ENCODE measurements around the gene RAB3D.
A peak's percentile ranks its signal among the peaks of the same experiment; 100 is the strongest.
"Not testable (repeated sequence)": the region's sequence is repeated elsewhere in the genome, so short reads cannot be mapped to it uniquely, and the experiment has no call there.

Gene RAB3D

DNA sequence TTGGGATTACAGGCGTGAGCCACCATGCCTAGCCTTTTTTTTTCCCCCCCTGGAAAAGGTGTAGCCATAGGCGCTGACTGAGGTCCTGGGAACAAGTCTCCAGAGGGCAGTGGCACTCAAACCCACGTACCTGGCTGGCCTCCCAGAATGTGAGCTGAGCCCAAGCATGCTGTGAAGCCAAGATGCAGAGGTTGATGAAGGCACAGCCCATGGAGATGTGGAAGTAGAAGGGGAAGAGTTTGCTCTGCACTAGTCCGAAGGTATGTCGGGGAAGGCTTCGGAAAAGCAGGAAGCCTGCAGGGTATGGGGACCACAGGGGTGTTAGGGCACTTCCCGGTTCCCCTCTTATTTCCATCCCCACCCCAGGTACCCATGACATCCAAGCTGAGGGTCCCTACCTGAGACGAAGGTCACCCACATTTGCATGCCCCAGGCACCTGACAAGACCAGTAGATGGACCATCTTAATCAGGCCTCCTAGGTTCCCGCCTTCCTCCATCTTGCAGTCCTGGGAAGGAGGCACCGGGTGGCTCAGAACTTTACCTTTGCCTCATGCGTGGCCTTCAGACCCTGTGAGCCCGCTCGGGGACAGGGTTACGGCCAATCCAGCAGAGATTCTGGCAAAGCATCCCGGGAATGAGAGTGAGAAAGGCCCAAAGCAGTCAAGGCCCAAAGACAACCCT lies 5.8 kb upstream of the RAB3D start:
- DNase-seq = no peak
- Mint-ChIP-seq H3K27me3 (ENCODE audit: low read depth, poor library complexity) (peaks cover 3% of the 10 kb centered on the region), H3K36me3 (ENCODE audit: low read depth) (peaks cover 22% of the 10 kb centered on the region)

DNA sequence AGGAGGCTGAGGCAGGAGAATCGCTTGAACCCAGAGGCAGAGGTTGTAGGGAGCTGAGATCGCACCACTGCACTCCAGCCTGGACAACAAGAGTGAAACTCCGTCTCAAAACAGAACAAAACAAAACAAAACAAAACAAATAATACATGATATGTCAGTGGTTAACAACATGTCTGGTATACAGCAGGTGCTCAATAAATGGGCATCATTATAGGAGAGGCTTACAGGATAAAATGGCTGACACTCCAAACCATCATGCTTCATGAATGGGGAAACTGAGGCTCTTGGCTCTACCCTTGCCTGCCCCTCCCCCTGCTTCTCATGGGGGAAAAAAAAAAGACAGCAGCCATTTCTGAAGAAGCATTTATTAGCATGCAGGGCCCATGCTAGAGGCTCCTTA lies 3.0 kb upstream of the RAB3D start:
- TF ChIP-seq, protein P1, sequence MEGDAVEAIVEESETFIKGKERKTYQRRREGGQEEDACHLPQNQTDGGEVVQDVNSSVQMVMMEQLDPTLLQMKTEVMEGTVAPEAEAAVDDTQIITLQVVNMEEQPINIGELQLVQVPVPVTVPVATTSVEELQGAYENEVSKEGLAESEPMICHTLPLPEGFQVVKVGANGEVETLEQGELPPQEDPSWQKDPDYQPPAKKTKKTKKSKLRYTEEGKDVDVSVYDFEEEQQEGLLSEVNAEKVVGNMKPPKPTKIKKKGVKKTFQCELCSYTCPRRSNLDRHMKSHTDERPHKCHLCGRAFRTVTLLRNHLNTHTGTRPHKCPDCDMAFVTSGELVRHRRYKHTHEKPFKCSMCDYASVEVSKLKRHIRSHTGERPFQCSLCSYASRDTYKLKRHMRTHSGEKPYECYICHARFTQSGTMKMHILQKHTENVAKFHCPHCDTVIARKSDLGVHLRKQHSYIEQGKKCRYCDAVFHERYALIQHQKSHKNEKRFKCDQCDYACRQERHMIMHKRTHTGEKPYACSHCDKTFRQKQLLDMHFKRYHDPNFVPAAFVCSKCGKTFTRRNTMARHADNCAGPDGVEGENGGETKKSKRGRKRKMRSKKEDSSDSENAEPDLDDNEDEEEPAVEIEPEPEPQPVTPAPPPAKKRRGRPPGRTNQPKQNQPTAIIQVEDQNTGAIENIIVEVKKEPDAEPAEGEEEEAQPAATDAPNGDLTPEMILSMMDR (IDR thresholded peaks at IDR 0.05) = no peak
- Mint-ChIP-seq H3K27ac (no peak overlapping the region), H3K9me3 (no peaks in the 10 kb centered on the region), H3K27me3 (ENCODE audit: low read depth, poor library complexity) (peaks cover 6% of the 10 kb centered on the region), H3K4me3 (no peak overlapping the region), H3K36me3 (ENCODE audit: low read depth) (peaks cover 15% of the 10 kb centered on the region), H3K4me1 (peaks cover 36% of the 10 kb centered on the region)
- no peak for DNase-seq

More for the DNA sequence above, 5.8 kb upstream of the RAB3D start:
- peak overlapping the region; percentile 97 for H3K4me3 Mint-ChIP-seq
- H3K4me1 Mint-ChIP-seq = peaks cover 33% of the 10 kb centered on the region
- TF ChIP-seq, protein P1 (IDR thresholded peaks at IDR 0.05) = no peak
- peaks cover 9% of the 10 kb centered on the region for H3K9me3 Mint-ChIP-seq
- no peak overlapping the region for H3K27ac Mint-ChIP-seq

DNA sequence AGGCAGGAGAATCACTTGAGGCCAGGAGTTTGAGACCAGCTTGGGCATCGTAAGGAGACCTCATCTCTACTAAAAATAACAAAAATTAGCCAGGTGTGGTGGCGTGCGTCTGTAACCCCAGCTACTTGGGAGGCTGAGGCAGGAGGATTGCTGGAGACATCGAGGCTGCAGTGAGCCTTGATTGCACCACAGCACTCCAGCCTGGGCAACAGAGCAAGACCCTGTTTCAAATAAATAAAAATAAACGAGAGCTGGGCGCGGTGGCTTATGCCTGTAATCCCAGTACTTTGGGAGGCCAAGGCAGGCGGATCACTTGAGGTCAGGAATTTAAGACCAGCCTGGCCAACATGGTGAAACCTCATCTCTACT lies 626 bp upstream of the RAB3D start:
- peaks cover 34% of the 10 kb centered on the region for H3K36me3 Mint-ChIP-seq (ENCODE audit: low read depth)
- not testable (repeated sequence) for H3K27ac Mint-ChIP-seq; DNase-seq; H3K9me3 Mint-ChIP-seq; H3K27me3 Mint-ChIP-seq (ENCODE audit: low read depth, poor library complexity)
- H3K4me1 Mint-ChIP-seq = peaks cover 13% of the 10 kb centered on the region
- H3K4me3 Mint-ChIP-seq = peak overlapping the region; percentile 82

DNA sequence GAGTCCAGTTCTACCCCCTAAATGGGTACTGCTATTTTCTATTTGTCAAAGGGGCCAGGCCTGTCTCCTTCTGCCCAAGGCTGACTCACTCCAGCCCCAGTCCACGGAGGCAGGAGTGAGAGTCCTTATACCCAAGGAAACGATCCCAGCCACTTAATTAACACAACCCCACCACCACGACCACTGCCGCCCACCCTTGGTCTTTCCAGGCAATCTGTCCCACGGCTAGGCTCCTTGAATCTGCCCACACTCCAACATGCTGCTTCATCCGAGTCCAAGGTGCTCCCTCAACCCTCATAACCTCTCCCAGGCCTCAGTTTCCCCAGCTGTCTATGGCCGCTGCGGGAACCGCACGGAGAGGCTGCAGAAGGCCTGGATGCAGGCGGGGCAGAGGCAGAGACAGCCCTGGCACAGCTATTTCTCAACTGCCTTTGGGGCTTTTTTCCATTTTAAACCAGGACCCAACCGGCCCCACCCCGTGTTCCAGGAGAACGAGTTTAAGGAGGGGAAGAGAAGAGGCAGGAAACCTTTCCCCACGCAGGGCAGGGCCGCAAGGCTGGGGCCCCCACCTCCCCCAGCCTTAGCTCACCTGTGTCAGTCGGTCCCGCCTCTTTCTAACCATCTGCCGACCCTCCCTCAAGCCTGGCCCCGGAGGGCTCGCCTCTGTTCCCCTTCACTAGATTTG lies 746 bp downstream of the RAB3D start:
- DNase-seq = no peak
- H3K36me3 Mint-ChIP-seq (ENCODE audit: low read depth) = peaks cover 46% of the 10 kb centered on the region

DNA sequence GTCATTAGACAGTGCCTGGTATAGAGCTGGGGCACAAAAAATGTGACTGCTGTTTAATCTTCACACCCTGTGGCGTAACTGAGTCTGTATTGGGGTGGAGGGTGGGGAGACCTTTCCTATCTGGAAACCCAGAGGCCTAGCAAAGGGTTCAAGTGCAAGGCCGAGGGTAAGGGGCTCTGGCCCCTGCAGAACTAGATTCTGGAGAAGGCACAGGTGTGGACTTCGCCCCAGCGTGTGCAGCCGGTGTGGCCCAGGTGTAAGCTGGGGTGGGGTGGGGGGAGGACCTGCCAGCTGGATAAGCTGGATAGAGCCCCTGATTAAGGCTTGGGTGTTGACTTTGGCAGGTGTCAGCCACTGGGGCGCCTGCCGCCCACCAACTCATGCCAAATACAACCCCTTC lies 1.3 kb downstream of the RAB3D start:
- Mint-ChIP-seq H3K27me3 (ENCODE audit: low read depth, poor library complexity) (peaks cover 4% of the 10 kb centered on the region), H3K4me3 (no peak overlapping the region), H3K4me1 (peaks cover 5% of the 10 kb centered on the region), H3K9me3 (no peaks in the 10 kb centered on the region), H3K27ac (no peak overlapping the region), H3K36me3 (ENCODE audit: low read depth) (peaks cover 51% of the 10 kb centered on the region)
- no peak for DNase-seq
- TF ChIP-seq, protein P1 (IDR thresholded peaks at IDR 0.05) = no peak

More for the DNA sequence above, 746 bp downstream of the RAB3D start:
- no peak overlapping the region for H3K27ac Mint-ChIP-seq
- peaks cover 4% of the 10 kb centered on the region for H3K27me3 Mint-ChIP-seq (ENCODE audit: low read depth, poor library complexity)
- no peaks in the 10 kb centered on the region for H3K9me3 Mint-ChIP-seq
- H3K4me3 Mint-ChIP-seq = peak overlapping the region; percentile 82
- H3K4me1 Mint-ChIP-seq = peaks cover 5% of the 10 kb centered on the region
- TF ChIP-seq, protein P1 (IDR thresholded peaks at IDR 0.05) = no peak

DNA sequence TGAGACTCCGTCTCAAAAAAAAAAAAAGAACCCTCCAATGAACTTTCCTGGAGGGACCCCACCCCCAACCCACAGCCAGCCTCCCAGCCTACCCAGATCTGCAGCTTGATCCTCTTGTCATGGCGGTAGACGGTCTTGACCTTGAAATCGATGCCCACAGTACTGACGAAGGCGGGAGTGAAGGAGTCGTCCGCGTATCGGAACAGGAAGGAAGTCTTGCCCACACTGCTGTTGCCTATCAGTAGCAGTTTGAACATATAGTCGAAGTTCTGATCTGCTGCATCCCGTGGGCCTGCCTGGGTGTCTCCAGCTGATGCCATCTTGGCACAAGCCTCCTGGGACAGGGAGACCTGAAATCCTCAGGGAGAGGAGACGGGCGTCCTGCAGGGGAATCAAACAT lies 2.4 kb downstream of the RAB3D start:
- Mint-ChIP-seq H3K4me1 (peaks cover 5% of the 10 kb centered on the region), H3K4me3 (no peak overlapping the region), H3K36me3 (ENCODE audit: low read depth) (peaks cover 55% of the 10 kb centered on the region), H3K27me3 (ENCODE audit: low read depth, poor library complexity) (peaks cover 4% of the 10 kb centered on the region), H3K9me3 (no peaks in the 10 kb centered on the region), H3K27ac (no peak overlapping the region)
- TF ChIP-seq, protein P1 (IDR thresholded peaks at IDR 0.05) = no peak
- no peak for DNase-seq
